AG04450 (cell line): Measurements from ENCODE around the gene CHST9. TPM values are rescaled to one million over a fixed set of nuclear protein-coding genes. Genes with fewer than 3 reads are reported as not detected.

ENCODE experiments used
- CTCF ChIA-PET: fragments of 300-600, 350-600 bp; formaldehyde crosslinking; extraction: SDS; loops from one replicate; lab custom pipeline; 2022; ENCODE audit warnings: antibody characterized with exemption, inconsistent platforms; lab: Charles Lee
- POLR2A ChIA-PET: fragments of 350-600 bp; formaldehyde crosslinking; extraction: SDS; loops from one replicate; lab custom pipeline; 2021; ENCODE audit warnings: antibody characterized with exemption, inconsistent platforms; lab: Yijun Ruan, JAX
- DNase-seq: peaks from one replicate; pipeline ENCODE4 v3.0.0-alpha.2; 2011; ENCODE audit warnings: low read depth, low spot score
- H3K27ac ChIP-seq: one replicate; pipeline ENCODE4 v1.5.1; 2012; ENCODE audit warnings: low read depth, low read length, control low read depth
- H3K27me3 ChIP-seq: one replicate; pipeline ENCODE4 v1.6.0; 2012; ENCODE audit warnings: low read length; ENCODE audit not compliant: control insufficient read depth, insufficient read depth
- H3K4me3 ChIP-seq: 2 replicates; pipeline ENCODE4 v1.5.1; 2011; ENCODE audit warnings: mild to moderate bottlenecking, low read depth, low read length, control low read depth
- H3K9me3 ChIP-seq: 2 replicates; pipeline ENCODE4 v1.5.1; 2012; ENCODE audit warnings: low read length; ENCODE audit not compliant: control insufficient read depth, insufficient read depth
- CTCF ChIP-seq: IDR thresholded peaks from 2 replicates; pipeline ENCODE4 v1.5.1; 2011; ENCODE audit warnings: low read depth, low read length, control low read depth, inconsistent platforms
- polyA plus RNA-seq: library from polyadenylated mRNA; depleted of rRNA; stranded (reverse); fragments of >200 nt; gene quantifications from 2 replicates; pipeline ENCODE4 v1.2.3, GENCODE V29; 2011

The CHST9 gene
- polyA plus RNA-seq, 1 experiment: not detected

- no peak for TF ChIP-seq CTCF
- peaks cover 6% of the 10 kb centered on the region; the same call in 1 of the 2 replicates for H3K9me3 ChIP-seq
- DNase-seq: no peak
- ChIA-PET CTCF (no interaction called here), POLR2A (no interaction called here)
- no peak overlapping the region for H3K4me3 ChIP-seq
- no peak overlapping the region for H3K27ac ChIP-seq
- no peaks in the 10 kb centered on the region for H3K27me3 ChIP-seq
Observed at GRCh38 chr18:26919201-26919600, 265.9 kb downstream of the CHST9 start.

GRCh38 chr18:26911840-26912239, 273.3 kb downstream of the CHST9 start:
- ChIA-PET POLR2A (no interaction called here), CTCF (no interaction called here)
- Histone ChIP-seq H3K9me3 (peaks cover 4% of the 10 kb centered on the region; the same call in 1 of the 2 replicates), H3K4me3 (no peak overlapping the region), H3K27me3 (no peaks in the 10 kb centered on the region), H3K27ac (no peak overlapping the region)
- DNase-seq: no peak
- TF ChIP-seq CTCF: no peak

- POLR2A ChIA-PET: no interaction called here
- CTCF ChIA-PET: no interaction called here
Observed at GRCh38 chr18:26909599-26910290, 275.4 kb downstream of the CHST9 start.

GRCh38 chr18:26908906-26909305, 276.2 kb downstream of the CHST9 start:
- CTCF ChIA-PET: no interaction called here
- peaks cover 4% of the 10 kb centered on the region; the same call in 1 of the 2 replicates for H3K9me3 ChIP-seq
- DNase-seq: no peak
- no peak overlapping the region for H3K4me3 ChIP-seq
- H3K27me3 ChIP-seq: no peaks in the 10 kb centered on the region
- no peak overlapping the region for H3K27ac ChIP-seq
- POLR2A ChIA-PET: no interaction called here
- TF ChIP-seq CTCF: no peak

More at GRCh38 chr18:26909599-26910290, 275.4 kb downstream of the CHST9 start:
- DNase-seq: no peak
- H3K4me3 ChIP-seq: no peak overlapping the region
- no peak overlapping the region for H3K27ac ChIP-seq
- H3K27me3 ChIP-seq: no peaks in the 10 kb centered on the region
- peaks cover 4% of the 10 kb centered on the region; the same call in 1 of the 2 replicates for H3K9me3 ChIP-seq
- no peak for TF ChIP-seq CTCF

- ChIA-PET CTCF (no interaction called here), POLR2A (no interaction called here)
- no peak for TF ChIP-seq CTCF
Observed at GRCh38 chr18:26902291-26902690, 282.8 kb downstream of the CHST9 start.

More at GRCh38 chr18:26902291-26902690, 282.8 kb downstream of the CHST9 start:
- Histone ChIP-seq H3K27me3 (no peaks in the 10 kb centered on the region), H3K27ac (no peak overlapping the region), H3K9me3 (peaks cover 15% of the 10 kb centered on the region), H3K4me3 (no peak overlapping the region)
- no peak for DNase-seq
